ENCODE data around the gene LIPN. TPM values are rescaled to one million over a fixed set of nuclear protein-coding genes. Genes with fewer than 3 reads are reported as not detected.

Gene LIPN
- total and polyA plus RNA-seq, 2 of the 8 experiments (the other 6 are each of a cell fraction or from before 2014, with no cell fraction given): not detected

DNA sequence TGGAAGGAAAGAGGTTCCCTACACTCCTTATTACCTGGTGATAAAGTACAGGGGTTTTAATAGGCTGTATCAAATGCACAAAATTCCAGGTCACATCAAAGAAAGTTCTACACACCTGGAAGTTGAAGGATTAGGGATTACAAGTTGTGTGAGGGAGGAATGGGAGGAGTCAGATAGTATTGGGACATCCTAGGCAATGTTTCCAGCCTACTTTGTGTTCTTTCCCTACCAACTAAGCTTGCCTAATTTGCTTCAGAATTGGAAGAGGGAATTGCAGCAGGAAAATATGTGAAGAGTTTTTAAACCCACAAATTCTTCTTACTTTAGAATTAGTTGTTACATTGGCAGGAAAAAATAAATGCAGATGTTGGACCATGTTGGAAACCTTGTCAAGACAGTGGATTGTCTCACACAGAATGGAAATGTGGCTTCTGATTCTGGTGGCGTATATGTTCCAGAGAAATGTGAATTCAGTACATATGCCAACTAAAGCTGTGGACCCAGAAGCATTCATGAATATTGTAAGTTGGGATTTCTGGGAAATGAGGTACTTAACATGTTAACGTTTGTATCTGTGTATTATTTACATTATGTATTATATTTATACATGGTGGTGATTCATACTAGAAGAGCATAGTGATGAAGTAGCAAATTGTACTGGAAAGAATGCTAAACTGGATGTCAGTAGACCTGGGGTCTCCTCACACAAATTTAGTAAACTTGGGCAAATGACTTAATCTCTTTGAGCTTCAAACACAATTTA is 42.9 kb downstream of the LIPN start, which contains the start of gene LIPM:
Gene LIPM (plus strand): TSS at position 208 of the 763 bp plus-strand sequence. CDS start 167 bp downstream, at position 375.
- no peaks in the 10 kb centered on the region for H3K9me3 ChIP-seq (ENCODE audit: insufficient read depth in 2 of 2, low read depth in 1 of 2, low read length in 1 of 2)
- H3K4ac ChIP-seq (replicated peaks; ENCODE audit: insufficient read length, low read depth, low read length): no peak within 1 kb of the TSS
- no peak within 1 kb of the TSS for H3K4me3 ChIP-seq (ENCODE audit: extremely low read depth in 1 of 4, insufficient read depth in 2 of 4, low read depth in 3 of 4, low read length in 4 of 4)
- no peak within 1 kb of the TSS for H3K18ac ChIP-seq (ENCODE audit: extremely low read depth, low read length)
- H4K91ac ChIP-seq (replicated peaks; ENCODE audit: insufficient read length, low read length): no peak within 1 kb of the TSS
- H2AFZ ChIP-seq (ENCODE audit: low read length): no peak within 1 kb of the TSS
- H2BK12ac ChIP-seq (ENCODE audit: low read depth, low read length): no peak within 1 kb of the TSS
- no peak within 1 kb of the TSS for H2AK5ac ChIP-seq (ENCODE audit: low read depth, low read length)
- H2BK15ac ChIP-seq (ENCODE audit: low read length): no peak within 1 kb of the TSS
- H2BK120ac ChIP-seq (replicated peaks; ENCODE audit: low read depth, low read length): no peak within 1 kb of the TSS
- H3K23ac ChIP-seq (ENCODE audit: insufficient read length): no peak within 1 kb of the TSS
- no peaks in the 10 kb centered on the region for H3K23me2 ChIP-seq (ENCODE audit: low read depth, low read length)
- H4K5ac ChIP-seq (ENCODE audit: insufficient read length, low read depth, low read length): no peak within 1 kb of the TSS
- no peaks in the 10 kb centered on the region for H3K27me3 ChIP-seq (replicated peaks in 1 of 4; ENCODE audit: control insufficient read depth in 3 of 4, extremely low read depth in 1 of 4, insufficient read depth in 3 of 4, low read length in 3 of 4)
- no peak within 1 kb of the TSS for H3K27ac ChIP-seq (ENCODE audit: low read depth, low read length)
- H3K4me2 ChIP-seq (ENCODE audit: insufficient read depth in 1 of 2, low read depth in 2 of 2, low read length in 2 of 2): no peak within 1 kb of the TSS
- H3K79me1 ChIP-seq (ENCODE audit: low read depth, low read length): no peaks in the 10 kb centered on the region
- no peak within 1 kb of the TSS for H3K9ac ChIP-seq (replicated peaks in 1 of 4; ENCODE audit: extremely low read depth in 1 of 4, low read depth in 3 of 4, low read length in 3 of 4)
- H3K36me3 ChIP-seq (ENCODE audit: control insufficient read depth in 2 of 4, insufficient read depth in 4 of 4, low read length in 3 of 4): no peaks in the 10 kb centered on the region
- no peak within 1 kb of the TSS for H2BK20ac ChIP-seq (ENCODE audit: low read length)
- H3K14ac ChIP-seq (ENCODE audit: insufficient read length): no peak within 1 kb of the TSS
- ChIA-PET CTCF (ENCODE audit: partially characterized antibody) (interaction anchor here (0.6 to 3.1 kb wide), 5 partner anchors 7 to 134 kb away, joined by 3 to 13 read pairs (median 9); no protein-coding TSS in a partner anchor), POLR2A (ENCODE audit: partially characterized antibody) (no interaction called here)
- TF ChIP-seq EGR1 (IDR thresholded peaks at IDR 0.05; ENCODE audit: borderline replicate concordance, low read depth, low read length) (no peak), BCL11A (IDR thresholded peaks at IDR 0.05; ENCODE audit: low read depth in 2 of 2, low read length in 2 of 2) (no peak), SUZ12 (IDR thresholded peaks at IDR 0.05; ENCODE audit: low read length) (no peak), SP1 (IDR thresholded peaks at IDR 0.05; ENCODE audit: low read depth, low read length) (no peak), CHD1 (IDR thresholded peaks at IDR 0.05; ENCODE audit: low read depth, low read length) (no peak), CBX5 (IDR thresholded peaks at IDR 0.05; ENCODE audit: low read depth, low read length) (no peak), TCF12 (IDR thresholded peaks at IDR 0.05; ENCODE audit: low read depth, low read length) (no peak), SRF (IDR thresholded peaks at IDR 0.05; ENCODE audit: low read depth, low read length) (no peak)
- FAIRE-seq (no peak), DNase-seq (ENCODE audit: low read depth in 1 of 2, low spot score in 2 of 2) (no peak)
- H3K79me2 ChIP-seq (ENCODE audit: control insufficient read depth in 1 of 2, insufficient read depth in 2 of 2, low read length in 2 of 2): no peaks in the 10 kb centered on the region
- no peak within 1 kb of the TSS for H3K56ac ChIP-seq (replicated peaks; ENCODE audit: insufficient read length, low read depth, low read length)
- peaks cover 0 to 3% (median under 1%) of the 10 kb centered on the region in 4 experiments; a peak in 3 of 7 replicates for H3K4me1 ChIP-seq (replicated peaks in 1 of 4; ENCODE audit: control insufficient read depth in 3 of 4, insufficient read depth in 4 of 4, low read length in 3 of 4)
- no peak within 1 kb of the TSS for H2BK5ac ChIP-seq (ENCODE audit: low read depth, low read length)
- H4K20me1 ChIP-seq (replicated peaks in 1 of 2; ENCODE audit: control insufficient read depth in 1 of 2, insufficient read depth in 2 of 2, low read length in 2 of 2): no peaks in the 10 kb centered on the region
- H4K8ac ChIP-seq (ENCODE audit: extremely low read depth, insufficient read depth, low read length): no peak within 1 kb of the TSS
- WGBS, 2 experiments (ENCODE audit: extremely low coverage in 1 of 2, insufficient coverage in 1 of 2, insufficient read length in 1 of 2, insufficient replicate concordance in 2 of 2, low coverage in 1 of 2, low lambda C conversion rate in 2 of 2, missing lambda C conversion rate in 1 of 2): 81% methylated on average over 2 of the region's 2 CpGs; no CpG with 5 or more reads in 1 of the 2 experiments
